GM23338 (cell line): ENCODE results near the gene ZNF165.

Source experiments
- EZH2 ChIP-seq: fragments of 200-600 bp; sonication (generic); IDR thresholded peaks from one replicate; pipeline ENCODE4 v1.8.0; 2017; ENCODE audit warnings: antibody characterized with exemption, mild to moderate bottlenecking, low read depth; ENCODE audit not compliant: unreplicated experiment
- EZH2phosphoT487 ChIP-seq: fragments of 200-600 bp; sonication (generic); IDR thresholded peaks from one replicate; pipeline ENCODE4 v1.8.1; 2018; ENCODE audit warnings: antibody characterized with exemption; ENCODE audit not compliant: unreplicated experiment
- POLR2AphosphoS5 ChIP-seq: IDR thresholded peaks from 2 replicates; pipeline ENCODE4 v1.6.1; 2016; ENCODE audit warnings: antibody characterized with exemption, low read depth
- TF ChIP-seq, protein P1 (sequence below), 2 experiments: fragments of 200-600 bp in 1 of 2; sonication (generic) in 1 of 2; conservative IDR thresholded peaks; 2 replicates each; pipeline versions ENCODE4 v1.5.1 to v1.6.1; 2016 to 2017; ENCODE audit warnings: antibody characterized with exemption in 2 of 2, low read depth in 2 of 2, mild to moderate bottlenecking in 2 of 2, moderate library complexity in 1 of 2
- TF ChIP-seq, protein P2 (sequence below): IDR thresholded peaks from one replicate; pipeline ENCODE4 v1.6.1; 2018; ENCODE audit warnings: antibody characterized with exemption; ENCODE audit not compliant: unreplicated experiment

DNA sequence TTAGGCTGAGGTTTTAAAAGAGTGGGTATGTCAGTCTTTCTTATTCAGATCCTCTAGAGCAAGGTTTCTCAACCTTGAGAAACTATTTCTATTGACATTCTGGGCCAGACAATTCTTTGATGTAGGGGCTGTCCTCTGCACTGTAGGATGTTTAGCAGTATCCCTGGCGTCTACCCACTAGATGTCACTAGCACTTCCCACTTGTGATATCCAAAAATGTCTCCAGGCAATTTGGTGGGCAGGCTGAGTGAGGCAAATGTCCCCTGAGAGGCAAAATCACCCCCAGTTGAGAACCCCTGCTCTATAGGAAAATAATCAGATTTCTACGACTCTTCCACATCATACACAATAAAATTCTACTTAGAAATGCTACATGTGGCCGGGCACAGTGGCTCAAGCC is 53.6 kb downstream of the ZNF165 start:
- TF ChIP-seq, protein P1, sequence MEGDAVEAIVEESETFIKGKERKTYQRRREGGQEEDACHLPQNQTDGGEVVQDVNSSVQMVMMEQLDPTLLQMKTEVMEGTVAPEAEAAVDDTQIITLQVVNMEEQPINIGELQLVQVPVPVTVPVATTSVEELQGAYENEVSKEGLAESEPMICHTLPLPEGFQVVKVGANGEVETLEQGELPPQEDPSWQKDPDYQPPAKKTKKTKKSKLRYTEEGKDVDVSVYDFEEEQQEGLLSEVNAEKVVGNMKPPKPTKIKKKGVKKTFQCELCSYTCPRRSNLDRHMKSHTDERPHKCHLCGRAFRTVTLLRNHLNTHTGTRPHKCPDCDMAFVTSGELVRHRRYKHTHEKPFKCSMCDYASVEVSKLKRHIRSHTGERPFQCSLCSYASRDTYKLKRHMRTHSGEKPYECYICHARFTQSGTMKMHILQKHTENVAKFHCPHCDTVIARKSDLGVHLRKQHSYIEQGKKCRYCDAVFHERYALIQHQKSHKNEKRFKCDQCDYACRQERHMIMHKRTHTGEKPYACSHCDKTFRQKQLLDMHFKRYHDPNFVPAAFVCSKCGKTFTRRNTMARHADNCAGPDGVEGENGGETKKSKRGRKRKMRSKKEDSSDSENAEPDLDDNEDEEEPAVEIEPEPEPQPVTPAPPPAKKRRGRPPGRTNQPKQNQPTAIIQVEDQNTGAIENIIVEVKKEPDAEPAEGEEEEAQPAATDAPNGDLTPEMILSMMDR (conservative IDR thresholded peaks at IDR 0.05; ENCODE audit: low read depth in 2 of 2) = peak; percentile 52 to 70
- no peak for TF ChIP-seq EZH2phosphoT487
- no peak for TF ChIP-seq EZH2
- no peak for TF ChIP-seq POLR2AphosphoS5
- TF ChIP-seq, protein P2, sequence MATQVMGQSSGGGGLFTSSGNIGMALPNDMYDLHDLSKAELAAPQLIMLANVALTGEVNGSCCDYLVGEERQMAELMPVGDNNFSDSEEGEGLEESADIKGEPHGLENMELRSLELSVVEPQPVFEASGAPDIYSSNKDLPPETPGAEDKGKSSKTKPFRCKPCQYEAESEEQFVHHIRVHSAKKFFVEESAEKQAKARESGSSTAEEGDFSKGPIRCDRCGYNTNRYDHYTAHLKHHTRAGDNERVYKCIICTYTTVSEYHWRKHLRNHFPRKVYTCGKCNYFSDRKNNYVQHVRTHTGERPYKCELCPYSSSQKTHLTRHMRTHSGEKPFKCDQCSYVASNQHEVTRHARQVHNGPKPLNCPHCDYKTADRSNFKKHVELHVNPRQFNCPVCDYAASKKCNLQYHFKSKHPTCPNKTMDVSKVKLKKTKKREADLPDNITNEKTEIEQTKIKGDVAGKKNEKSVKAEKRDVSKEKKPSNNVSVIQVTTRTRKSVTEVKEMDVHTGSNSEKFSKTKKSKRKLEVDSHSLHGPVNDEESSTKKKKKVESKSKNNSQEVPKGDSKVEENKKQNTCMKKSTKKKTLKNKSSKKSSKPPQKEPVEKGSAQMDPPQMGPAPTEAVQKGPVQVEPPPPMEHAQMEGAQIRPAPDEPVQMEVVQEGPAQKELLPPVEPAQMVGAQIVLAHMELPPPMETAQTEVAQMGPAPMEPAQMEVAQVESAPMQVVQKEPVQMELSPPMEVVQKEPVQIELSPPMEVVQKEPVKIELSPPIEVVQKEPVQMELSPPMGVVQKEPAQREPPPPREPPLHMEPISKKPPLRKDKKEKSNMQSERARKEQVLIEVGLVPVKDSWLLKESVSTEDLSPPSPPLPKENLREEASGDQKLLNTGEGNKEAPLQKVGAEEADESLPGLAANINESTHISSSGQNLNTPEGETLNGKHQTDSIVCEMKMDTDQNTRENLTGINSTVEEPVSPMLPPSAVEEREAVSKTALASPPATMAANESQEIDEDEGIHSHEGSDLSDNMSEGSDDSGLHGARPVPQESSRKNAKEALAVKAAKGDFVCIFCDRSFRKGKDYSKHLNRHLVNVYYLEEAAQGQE = no peak
